NCI-H345 (cell line): ENCODE data around the gene CABLES2.
"Not testable (repeated sequence)": the region's sequence is repeated elsewhere in the genome, so short reads cannot be mapped to it uniquely, and the experiment has no call there.

ENCODE experiments used
- DNase-seq: peaks from one replicate; lab custom pipeline; 2025; lab: John Stamatoyannopoulos, UW

The CABLES2 gene

DNA sequence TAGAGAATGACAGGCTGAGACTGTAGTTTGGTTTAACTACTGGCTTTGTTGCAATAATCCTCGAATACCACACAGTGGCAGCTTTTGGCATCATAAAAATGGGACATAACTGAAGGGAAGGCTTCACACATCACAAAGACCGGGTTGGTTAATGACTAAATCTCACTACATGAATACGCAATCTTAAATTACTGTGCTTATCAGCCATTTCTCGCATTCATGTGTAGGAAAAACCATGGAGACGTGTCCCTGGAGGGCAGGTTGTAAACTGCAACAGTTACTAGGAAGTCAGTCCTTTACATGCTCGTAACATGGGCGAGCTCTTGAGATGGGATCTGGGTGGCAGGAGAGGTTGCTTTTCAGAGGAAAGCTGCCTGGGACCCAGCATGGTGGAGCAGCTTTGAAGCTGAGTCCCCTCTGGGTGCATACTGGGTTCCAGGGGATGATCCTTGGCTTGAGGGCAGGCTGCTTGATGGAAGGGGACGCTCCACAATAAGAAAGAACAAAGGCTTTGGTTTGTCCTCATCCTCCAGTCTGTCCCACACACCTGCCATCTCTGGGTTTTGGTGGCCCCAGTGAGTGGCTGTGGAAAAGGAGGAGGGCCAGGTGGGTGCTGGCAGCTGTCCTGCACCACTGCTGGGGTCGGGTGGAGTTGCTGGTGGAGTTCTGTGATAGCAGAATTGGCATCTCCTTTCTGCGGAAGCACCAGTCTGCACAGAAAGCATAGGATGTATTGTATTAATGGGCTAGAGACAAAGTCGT is 18.1 kb downstream of the CABLES2 start:
- DNase-seq = no peak

DNA sequence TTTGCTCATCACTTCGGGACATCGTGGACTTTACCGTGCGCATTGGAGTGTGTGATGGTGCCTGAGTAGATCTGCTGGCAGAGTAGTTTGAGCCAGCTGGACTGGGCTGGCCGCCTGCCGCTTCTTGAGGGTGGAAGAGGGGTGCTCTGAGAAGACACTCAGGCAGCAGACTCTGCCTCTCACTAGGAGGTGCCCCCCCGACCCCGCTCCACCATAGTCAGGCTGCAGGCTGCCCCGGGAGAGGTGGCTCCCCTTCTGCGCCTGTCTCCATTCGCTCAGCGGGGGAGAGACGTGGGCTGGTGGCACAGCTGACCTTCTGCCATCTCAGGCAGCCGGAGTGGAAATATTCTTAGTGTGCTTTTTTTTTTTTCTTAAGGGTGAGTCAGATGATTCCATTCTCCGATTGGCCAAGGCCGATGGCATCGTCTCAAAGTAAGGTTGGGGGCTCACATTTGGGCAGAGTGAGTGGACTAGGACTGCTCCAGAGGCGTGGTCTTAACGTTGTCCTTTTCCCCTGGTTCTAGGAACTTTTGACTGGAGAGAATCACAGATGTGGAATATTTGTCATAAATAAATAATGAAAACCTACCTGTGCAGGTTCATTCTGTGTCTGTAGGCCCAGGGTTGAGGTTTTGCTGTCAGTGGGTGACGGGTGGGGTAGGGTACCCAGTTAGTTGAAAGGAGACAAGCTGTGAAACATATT is 19.0 kb downstream of the CABLES2 start:
- no peak for DNase-seq

DNA sequence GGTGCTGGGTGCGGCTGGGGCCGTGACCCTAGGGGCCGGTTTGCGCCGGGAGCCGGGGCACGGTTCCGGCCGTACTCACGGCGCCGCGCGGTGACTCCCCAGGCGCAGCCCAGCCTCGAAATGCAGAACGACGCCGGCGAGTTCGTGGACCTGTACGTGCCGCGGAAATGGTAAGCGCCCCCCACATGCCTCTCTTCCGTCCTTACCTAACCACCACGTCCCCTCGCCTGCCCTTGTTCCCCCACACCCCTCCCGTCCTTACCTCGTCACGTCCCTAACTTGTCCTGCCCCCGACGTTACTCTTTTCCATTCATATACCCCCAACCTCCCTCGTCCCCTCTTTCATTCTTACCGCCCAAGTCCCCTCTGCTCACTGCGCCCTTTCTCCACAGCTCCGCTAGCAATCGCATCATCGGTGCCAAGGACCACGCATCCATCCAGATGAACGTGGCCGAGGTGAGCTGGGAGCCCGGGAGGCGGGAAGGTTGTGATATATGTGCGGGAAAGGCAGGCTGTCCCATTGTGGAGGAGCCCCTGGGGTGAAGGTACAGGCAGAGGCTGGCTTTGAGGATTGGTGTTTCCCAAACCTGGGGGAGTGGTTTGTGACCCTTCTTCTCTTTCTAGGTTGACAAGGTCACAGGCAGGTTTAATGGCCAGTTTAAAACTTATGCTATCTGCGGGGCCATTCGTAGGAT is 19.7 kb downstream of the CABLES2 start:
- DNase-seq = no peak

DNA sequence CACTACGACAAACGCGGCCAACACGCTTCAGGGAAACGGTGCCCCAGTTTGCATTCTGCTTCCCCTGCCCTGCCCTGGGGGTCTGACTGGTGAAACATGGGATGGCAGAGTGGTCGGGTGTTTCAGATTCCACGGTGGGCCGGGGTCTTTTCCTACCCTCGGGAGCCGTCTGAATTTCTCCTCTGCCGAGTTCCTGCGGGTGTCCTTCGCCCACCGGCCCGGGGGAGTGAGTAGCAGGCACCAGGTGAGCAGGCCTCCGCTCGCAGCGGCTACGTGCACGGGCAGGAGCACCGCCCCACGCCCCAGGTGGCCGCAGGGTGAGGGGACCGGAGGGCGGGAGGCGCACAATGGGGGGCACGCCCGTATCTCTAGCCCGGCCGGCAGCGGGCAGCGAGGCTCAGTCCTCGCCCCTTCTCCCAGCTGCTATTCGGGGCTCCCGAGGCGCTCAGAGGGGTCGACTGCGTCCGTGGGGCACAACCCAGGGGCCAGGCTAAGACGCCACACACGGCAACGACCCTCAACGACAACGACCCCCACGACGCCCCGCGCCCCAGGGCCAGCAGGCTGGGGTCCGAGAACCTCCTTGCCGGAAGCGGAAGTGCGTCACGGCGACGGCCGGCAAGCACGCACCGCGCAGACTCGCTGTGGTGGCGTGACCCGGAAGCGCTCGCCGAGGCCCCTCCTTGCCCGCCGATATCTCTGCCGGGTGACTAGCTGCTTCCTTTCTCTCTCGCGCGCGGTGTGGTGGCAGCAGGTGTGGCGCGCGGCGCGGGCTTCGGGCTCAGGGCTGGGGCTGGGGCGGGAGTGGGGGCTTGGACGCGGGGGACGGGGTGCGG is 20.5 kb downstream of the CABLES2 start, which contains the start of gene RPS21:
TSS of gene RPS21 (plus strand) at position 721 of the 836 bp plus-strand sequence. CDS start 236 bp downstream, outside the sequence.
- DNase-seq = peak; percentile 96

DNA sequence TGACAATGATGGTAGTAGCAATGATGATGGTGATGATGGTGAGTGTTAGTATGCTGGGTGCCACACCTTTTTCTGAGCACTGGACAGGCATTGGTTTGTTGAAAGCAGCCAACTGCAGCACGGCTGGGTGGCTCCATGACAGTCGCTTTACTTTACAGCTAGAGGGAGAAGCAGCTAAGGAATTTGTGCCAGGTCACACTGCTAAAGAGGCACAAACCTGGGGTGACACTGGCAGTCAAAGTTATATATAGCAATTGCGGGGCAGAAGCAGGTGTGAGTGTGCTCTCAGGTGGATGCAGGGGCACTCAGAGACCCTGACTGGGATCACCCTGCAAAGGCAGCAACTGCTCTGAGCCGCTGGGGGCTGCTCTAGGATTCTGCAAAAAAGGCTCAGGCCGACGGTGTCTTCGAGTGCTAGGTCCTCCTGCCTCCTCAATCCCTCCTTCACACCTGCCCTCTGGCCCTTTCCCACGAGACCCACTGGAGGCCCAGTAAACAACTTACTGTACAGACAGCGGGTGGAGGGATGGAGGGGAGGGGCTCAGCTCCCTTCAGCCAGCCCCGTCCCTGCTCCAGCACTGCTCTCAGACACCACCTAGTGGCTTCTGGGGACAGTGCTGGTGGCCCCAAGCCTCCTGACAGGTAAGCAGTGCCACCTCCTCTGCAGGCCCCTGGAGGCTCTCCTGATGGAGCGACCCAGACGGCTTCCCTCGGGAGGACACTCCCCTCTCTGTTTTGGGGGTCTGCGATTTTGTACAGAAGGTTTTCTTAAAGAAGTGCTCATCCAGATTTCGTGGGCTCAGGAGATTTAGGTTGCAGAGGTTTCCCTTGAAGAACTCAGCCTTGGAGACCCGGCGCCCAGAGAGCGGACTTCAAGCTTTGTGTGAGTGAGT is 24.5 kb downstream of the CABLES2 start:
- peak; percentile 91 for DNase-seq

DNA sequence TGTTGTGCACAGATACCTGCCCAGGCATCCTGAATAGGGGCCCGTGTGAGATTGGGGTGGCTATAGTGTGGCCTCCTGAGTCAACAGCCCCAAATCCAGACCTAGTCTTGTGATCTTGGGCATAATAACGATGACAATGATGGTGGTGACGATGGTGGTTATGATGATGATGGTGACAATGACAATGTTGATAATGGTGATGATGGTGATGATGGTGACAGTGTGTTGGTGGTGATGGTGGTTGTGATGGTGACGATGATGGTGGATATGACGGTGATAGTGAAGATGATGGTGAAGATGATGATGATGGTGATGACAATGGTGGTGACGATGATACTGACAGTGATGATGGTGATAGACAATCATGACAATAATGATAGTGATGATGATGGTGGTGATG is 25.2 kb downstream of the CABLES2 start:
- no peak for DNase-seq

DNA sequence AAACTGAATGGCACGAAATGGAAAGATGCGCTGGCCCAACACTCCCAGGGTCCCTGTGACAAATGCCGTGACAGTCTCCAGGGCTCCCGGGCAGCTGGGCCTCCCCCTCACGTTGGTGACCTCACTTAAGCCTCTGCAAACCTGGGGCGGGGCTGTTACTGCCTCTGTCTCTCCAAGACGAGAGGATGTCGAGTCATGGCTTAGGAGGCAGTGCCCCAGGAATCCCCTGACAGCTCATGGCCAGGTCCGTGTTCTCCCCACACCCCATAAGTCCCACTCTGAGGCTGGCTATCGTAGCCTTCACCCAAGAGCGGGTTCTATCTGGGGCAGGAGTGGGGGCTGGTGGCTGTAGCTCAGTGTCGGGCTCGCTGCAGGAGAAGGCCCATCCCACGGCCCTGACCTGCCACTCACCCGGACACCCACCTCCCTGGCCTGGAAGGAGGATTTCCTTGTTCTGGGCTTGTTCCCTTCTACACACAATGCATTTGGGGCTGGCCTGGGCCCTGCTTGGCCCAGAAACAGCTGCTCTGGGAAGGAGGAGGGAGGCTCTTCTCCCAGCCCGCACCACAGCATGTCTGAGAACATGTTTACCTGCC is 25.8 kb downstream of the CABLES2 start:
- no peak for DNase-seq

DNA sequence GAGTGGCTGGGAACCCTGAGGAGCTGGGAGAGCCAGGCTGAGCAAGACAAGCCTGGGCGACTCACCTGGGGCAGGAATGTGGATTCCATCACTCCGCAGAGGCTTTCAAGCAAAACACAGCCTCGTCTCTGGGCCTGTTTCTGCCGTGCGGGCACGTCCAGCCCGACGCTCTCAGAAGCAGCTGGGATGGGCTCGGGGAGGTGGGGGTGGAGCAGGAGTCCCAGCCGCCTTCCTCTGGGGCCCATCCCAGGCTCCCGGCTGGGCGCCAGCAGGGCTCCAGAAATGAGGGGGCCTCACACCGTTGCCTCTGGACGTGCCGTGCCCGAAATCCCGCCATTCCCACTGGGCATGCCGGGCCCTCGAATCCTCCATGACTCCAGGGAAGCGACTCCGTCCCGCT is 28.9 kb downstream of the CABLES2 start:
- no peak for DNase-seq

DNA sequence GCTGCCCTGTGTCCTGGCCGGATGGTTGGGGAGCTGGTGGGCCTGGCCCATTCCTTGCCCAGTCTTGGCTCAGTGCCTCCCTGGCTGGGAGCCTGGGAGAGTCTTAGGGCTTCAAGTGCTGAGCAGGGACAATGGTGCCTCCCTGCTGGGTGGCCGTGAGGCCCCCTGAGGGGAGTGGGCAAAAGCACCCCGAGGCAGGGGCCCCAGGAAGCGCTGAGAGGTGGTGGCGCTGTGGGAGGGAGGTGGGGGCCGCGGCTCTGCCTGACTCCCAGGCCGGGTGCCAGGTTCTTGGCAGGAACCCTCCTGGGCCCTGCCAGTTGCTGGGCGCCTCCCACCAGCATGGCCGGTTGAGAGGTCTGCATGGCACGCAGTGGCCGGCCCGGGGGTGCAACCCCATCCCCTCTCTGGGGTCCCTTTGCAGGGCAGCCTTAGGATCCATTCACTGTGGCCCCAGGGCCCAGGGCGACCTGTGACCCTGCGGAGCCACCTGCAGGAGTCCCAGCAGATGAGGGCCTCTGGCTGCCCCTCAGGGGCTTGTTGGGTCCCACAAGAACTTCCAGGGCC is 29.4 kb downstream of the CABLES2 start:
- DNase-seq = peak; percentile 55

DNA sequence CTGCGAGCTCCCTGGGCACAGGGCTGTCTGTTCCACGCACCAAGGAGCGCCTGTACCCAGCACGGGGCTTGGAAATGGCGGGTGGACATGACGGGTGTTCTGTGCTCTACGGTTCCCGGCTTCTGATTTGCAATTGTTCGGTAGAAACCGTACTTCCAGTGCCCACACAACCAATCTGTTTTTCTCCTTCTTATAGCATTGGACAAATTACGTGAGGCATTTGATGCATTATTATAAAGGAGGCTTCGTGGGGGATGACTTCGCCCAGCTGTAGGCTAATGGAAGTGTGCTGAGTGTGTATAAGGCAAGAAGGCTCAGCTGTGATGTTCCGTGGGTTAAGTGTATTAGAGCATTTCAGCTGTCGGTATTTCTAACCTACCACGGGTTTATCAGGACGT is 30.0 kb downstream of the CABLES2 start:
- no peak for DNase-seq

DNA sequence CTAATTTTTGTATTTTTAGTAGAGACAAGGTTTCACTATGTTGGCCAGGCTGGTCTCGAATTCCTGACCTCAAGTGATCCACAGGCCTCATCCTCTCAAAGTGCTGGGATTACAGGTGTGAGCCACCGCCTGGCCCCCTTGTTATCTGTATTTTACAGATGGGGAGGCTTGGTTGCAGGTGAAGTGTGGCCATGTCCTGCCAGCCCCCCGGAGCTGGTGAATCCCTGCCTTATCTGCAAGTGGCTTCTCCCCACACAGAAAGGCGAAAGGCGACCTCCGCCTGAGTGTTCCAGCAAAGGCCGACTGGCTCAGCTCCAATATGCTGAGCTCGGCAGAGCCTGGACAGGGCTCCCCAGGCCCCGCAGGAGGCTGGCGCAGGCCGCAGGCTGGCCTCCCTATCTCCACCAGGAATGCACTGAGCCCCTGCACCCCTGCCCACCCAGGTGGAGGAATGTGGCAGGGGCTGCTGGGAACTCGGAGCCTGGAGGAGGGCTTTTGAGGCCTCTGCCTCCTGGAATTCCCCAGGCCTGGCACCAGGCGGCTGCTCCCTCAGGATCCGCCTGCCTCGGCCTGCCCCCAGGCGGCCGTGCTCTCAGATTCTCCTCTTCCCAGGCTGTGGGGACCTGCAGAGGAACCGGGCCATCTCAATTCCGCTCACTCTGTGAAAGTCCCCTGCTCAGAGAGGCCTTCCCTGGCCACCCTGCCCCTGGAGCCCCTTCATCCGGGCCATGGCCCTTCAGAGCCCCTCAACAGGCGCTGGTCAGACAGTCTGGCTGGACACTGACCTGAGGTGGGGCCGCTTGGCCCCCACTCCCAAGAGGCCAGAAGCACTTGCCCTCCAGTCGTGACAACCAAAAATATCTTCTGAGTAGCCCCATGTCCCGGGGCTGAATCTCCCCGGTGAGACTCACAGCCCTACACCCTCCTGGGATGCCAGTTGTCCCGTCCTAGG is 30.7 kb downstream of the CABLES2 start:
- DNase-seq = no peak

DNA sequence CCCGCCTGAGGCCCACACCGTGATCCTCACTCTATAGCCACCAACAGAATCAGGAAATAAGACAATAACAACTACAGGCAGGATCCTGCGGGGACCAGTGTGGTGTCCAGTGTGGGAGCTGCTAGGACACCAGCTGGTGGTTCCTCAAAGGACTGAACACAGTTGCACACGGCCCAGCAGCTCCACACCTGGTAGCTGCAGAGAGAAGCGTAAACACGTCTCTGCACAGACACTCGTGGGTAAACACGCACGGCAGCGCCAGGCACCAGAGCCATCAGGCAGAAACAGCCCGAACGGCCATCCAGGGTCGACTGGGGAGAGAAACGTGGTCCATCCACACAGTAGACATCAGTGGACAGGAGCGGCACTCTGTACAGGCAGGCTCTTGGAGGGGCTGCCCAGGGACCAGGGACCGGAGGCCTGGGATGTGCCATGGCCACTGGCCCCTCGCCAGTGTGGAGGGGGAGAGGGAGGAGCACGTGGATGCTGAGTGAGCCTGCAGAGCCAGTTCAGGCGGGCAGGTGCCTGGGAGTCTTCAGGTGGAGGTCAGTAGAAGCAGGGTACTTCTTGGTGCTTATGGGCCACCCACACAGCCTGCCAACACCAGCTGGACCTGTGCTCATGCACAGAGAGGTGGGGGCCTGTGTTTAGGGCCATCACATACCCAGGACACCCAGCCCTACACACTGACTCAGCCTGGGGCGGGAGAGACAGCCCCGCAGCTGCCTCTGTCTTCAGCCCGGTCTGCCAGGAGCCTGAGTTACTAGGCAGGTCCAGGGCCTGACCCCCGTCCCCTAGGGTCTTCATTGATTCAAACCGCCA is 32.5 kb downstream of the CABLES2 start:
- DNase-seq = no peak

DNA sequence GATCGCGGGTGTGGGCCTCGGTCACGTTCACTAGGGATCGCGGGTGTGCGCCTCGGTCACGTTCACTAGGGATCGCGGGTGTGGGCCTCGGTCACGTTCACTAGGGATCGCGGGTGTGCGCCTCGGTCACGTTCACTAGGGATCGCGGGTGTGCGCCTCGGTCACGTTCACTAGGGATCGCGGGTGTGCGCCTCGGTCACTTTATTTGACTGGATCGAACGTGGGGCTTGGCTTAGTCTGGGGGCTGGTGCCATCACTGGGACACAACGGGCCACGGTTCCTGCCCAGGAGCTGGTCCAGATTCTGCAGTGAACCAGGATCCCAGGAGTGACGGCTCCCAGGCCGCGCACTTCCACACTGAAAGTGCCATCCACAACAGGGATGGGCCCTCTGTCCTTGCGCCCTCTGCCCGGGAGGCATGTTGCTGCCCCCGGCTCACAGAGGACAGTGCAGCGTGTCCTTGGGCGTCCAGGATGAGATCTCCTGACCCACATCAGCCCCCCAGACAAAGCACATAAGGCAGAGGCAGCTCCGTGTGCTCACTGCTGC is 33.4 kb downstream of the CABLES2 start:
- not testable (repeated sequence) for DNase-seq

DNA sequence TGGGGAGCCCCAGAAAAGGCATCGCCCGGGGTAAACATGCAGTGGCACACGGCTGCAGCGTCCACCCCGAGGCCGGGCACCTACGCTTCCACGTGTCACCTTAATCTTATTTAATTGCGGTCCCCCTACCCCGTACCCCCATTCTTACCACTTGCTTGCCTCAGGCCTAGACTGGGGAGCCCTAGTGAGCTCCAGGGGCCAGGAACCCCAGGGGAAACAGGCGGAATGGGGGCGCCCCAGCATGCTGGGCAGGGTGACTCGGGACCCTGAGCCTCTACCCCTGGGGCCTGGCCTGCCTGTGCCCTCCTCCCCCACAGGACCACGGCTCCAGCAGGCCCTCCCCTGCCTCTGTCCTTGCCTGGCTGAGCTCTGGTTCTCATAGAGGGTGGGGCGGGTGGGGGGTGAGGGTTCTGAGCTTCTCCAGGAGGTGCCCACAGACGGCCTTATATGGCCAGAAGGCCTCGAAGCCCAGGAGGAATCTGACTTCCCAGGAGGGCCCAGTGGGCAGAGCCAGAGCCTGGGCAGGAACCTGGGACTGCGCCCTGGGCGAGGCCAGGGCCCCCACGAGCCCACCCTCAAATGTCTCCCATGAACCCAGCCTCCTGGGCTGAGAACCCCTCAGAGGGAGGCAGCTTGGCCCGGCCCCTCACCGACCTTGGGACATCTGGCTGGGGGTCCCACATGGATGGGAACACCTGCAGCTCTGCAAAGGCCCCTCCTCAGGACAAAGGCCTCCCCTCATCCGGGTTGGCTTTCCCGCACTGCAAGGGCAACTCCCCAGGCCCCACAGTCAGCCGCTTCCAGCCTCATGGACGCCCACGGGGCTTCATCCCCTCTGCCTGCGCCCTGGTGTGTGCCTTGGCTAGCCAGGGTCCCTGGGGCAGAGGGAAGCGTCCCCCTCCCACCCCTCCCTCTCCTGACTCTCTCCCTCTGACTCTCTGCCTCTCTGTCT is 34.8 kb downstream of the CABLES2 start:
- DNase-seq = no peak

DNA sequence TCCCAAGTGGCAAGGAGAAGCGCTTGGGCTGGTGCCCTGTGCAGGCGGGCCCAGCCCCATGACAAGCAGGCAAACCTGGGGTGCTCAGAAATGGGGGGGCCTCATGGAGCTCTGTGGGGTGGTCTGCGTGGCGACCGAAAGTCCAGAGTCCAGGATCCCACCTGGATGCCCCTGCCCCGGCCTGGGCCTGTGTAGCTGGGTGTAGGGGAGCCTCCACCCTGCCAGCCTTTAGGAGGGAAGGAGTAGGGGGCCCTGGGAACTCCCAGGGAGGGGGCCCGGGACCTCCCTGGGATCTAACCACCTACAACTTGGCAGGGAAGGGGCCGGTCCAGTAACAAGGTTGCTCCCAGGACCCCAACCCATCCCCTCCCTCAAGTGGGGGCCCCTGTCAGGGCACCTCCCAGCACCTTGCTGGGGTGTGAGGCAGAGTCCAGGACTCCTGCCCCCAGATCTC is 35.5 kb downstream of the CABLES2 start:
- DNase-seq = no peak

DNA sequence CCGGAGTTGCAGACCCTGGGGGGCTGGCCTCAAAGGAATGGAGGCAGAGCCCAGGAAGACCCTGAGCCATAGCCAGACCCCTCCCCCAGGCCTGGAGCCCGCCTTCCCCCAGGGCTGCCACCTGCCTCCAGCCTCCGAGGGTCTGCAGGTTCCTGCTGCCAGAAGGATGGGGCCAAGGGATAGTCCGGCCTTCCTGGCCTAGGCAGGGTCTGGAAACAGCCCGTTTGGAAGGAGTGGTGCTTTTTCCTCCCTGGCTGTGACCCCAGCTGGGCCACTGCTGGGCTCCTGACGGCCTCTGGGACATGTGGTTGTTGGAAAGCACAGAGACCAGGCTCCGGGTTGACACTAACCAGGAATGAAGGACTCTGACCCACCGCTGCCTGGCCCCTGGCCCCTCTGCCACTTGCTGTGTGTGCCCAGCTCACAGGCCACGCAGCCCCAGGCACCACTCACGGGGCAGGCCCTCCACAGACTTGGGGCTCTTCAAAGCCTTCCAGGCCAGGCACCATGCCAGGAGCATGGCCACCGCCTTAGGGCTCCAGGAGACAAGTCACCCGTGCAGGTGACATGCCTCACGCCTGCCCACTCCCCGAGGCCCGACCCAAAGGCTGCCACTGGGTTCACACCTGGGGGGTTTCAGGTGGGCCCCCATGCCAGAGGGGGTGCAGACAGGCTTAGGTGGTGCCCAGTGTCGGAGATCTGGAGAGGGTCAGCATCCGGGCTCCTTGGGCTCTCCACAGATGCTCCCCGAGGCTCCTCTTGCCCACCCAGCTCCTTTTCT is 36.1 kb downstream of the CABLES2 start:
- no peak for DNase-seq
